ENCODE data around the gene HIBCH.

DNA sequence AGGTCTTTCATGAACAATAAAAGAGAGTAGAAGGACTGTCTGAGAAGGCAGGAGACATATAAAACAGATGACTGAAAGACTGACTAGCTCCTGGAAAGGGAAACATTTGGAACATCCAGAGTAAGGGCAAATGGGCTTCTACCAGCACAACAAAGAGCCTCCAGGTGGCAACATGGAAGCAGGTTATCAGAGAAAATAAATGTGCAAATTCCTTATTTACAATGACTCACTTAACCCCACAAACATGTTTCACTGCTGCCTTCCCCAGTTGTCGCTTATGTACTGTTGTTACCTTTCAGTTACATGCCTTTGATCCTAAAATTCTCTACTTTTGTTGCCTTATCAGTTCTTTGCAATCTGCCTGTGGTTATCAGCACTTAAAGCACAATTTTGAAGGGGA, 117.0 kb downstream of the HIBCH start:
- TF ChIP-seq, protein P1, sequence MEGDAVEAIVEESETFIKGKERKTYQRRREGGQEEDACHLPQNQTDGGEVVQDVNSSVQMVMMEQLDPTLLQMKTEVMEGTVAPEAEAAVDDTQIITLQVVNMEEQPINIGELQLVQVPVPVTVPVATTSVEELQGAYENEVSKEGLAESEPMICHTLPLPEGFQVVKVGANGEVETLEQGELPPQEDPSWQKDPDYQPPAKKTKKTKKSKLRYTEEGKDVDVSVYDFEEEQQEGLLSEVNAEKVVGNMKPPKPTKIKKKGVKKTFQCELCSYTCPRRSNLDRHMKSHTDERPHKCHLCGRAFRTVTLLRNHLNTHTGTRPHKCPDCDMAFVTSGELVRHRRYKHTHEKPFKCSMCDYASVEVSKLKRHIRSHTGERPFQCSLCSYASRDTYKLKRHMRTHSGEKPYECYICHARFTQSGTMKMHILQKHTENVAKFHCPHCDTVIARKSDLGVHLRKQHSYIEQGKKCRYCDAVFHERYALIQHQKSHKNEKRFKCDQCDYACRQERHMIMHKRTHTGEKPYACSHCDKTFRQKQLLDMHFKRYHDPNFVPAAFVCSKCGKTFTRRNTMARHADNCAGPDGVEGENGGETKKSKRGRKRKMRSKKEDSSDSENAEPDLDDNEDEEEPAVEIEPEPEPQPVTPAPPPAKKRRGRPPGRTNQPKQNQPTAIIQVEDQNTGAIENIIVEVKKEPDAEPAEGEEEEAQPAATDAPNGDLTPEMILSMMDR (IDR thresholded peaks at IDR 0.05), result no peak
- TF ChIP-seq POLR2A (IDR thresholded peaks at IDR 0.05), result no peak

Measured in testis (tissue), 2 donors.